NOMO-1 treated with dmso at 0.1 percent for 144 hours (cell line): ENCODE measurements around the gene MAGEF1.

Experiments used
- DNase-seq: peaks from one replicate; lab custom pipeline; 2025; ENCODE audit not compliant: unreplicated experiment; lab: John Stamatoyannopoulos, UW

Gene MAGEF1

DNA sequence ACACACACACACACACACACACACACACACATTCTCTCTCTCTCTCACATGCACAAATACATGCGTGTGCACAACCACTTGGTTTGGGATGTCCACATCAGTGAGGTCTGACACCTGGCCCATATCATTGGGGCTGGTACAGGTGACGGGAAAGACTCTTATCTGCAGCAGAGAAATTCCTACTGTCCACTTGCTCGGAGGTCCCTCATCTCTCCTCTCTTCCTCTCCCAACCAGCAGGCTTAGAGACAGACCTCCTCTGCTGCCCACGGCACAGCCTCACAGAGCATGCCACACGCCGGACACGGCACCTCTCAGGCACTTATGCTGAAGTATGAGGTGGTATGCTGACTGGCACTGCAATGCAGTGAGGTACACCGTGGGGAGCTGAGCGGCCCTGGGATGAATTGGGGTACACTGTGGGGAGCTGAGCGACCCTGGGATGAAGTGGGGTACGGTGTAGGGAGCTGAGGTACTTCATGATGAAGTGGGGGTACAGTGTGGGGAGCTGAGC lies 41.7 kb downstream of the MAGEF1 start:
- DNase-seq, result no peak

DNA sequence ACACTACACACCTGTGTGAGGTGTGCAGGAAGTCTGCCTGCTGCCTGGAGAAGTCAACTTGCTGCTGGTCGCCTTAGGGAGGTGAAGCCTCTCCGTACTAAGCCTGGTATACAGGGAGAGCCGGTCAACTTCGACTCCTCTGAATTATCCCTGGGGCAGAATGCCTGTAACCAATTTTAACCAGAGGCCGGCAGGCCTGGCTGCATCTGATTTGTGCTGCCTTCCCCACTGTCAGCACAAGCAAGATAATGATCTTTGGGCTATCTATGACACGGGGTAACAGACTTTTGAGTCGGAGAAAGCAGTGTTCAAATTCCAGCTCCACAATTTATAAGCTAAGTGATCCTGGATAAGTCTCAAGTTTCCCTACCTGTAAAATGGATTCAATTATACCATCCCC lies 42.3 kb downstream of the MAGEF1 start:
- no peak for DNase-seq

DNA sequence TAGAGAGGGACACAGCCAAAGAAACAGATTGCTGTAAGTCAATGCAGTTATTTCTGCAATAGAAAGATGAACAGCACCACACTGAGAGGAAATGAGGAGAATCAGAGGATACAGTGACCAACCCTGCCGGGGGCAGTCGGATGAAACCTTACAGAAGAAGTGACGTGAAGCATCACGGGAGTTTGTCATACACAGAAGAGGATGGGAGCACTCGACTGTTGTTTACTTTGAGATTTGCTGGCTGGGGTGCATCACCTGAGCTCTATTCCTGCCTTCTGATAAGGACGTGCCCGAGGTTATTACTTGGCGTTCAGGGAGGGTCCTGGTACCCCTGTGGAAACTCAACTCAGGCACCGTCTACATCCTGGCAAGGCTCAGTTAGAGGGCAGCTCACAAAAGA lies 45.4 kb downstream of the MAGEF1 start:
- DNase-seq, result no peak

DNA sequence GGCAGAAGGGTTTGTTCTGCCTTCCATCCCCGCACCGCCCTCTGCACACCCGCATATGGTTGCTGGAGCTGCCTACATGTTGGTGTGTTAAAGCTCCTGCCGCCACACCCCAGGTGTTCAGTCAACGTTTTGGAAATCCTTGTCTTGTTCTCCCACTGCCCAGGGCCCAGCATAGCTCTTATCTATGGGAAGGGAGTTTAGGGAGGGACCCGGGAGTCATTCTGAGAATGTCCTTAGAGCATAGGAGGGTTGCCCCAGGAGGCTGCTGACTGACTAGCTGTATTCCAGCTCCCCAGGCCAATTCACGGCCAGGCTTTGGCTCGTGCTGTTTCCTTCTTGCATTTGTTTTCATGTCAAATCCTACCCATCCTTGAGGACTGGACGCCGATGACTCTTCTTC lies 46.8 kb downstream of the MAGEF1 start:
- no peak for DNase-seq

DNA sequence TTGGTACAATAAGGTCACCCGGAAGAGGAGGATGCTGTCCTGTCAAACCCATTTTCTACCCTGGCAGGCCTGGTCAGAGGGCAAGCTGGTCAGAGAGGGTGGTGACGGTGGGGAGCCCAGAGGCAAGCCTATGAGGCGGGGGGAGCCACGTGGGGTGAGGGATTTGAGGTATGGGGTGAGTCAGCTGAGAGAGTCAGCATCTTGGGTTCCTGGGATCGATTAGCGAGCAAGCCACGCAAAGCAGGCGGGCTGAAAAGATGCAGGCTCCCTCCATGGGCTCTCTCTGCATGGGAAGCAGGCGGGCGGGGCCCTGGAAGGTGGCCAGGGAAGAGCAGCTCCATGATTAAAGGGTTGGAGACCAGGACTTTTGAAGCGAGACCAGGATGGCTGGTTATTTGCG lies 48.1 kb downstream of the MAGEF1 start:
- DNase-seq, result no peak

DNA sequence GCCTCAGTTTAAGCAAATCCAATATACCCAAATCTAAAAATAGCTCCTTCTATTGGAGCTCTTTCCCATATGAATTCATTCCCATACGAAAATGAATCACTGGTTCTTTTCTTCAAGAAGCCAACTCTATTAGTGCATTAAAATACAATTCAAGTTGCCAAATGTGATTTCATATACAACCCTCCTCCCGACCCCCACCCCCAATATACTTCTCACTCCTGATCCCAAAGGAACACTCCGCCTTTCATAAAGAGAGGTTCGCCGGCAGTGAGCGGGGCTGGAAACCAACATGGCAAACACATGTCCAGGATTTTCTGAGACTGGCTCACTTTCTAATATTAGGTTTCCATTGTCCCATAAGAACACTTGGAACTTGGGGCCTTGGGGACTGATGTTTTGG lies 48.5 kb downstream of the MAGEF1 start:
- DNase-seq, result no peak

DNA sequence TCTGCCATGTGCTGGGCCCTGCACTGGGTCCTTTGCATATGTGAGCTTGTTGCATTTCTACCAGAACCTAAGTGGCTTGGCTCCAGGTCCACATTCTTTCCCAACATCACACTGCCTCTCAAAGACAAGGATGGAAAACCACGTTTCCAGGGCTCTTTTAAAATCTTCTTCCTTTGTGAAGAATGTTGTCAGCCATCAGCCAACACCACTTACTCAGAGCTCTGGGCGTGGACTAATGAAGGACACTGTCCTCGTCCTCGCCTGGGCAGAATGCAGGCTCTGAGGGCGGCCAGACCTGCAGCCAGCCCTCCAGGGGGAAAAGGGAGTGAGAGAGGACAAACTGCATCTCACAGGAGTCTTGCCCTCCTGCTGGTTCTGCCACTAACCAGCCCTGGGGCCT lies 49.7 kb downstream of the MAGEF1 start:
- DNase-seq, result no peak

DNA sequence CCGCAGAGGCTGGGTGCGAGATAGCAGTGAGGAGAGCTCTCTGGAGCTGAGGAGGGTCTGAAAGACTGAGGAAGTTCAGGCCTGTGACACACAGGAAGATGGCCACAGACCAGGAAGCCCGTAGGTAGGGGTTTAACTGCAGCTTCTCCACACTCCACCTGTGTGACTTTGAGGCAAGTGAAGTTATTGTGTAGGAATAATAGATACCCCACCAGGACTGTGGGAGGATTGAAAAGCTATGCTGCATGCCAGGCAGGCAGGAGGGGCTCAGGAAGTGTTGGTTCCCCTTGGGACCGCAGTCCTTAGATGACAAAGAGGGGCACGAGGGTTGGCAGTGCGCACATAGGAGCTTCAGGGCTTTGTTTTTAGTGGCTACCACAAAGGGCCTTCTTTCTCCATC lies 50.9 kb downstream of the MAGEF1 start:
- no peak for DNase-seq
